Dermis blood vessel endothelial cell (primary cell): ENCODE measurements around the gene PUDP. TPM values are rescaled to one million over a fixed set of nuclear protein-coding genes. Genes with fewer than 3 reads are reported as not detected.

ENCODE experiments used
- DNase-seq: peaks from one replicate; pipeline ENCODE4 v3.0.0; 2010
- total RNA-seq: library from RNA; depleted of rRNA; stranded (reverse); fragments of >200 nt; gene quantifications from 2 replicates; pipeline ENCODE4 v1.2.3, GENCODE V29; 2014

The PUDP gene
- total RNA-seq, 1 donor from 2014 or later, result 11.4 TPM

DNA sequence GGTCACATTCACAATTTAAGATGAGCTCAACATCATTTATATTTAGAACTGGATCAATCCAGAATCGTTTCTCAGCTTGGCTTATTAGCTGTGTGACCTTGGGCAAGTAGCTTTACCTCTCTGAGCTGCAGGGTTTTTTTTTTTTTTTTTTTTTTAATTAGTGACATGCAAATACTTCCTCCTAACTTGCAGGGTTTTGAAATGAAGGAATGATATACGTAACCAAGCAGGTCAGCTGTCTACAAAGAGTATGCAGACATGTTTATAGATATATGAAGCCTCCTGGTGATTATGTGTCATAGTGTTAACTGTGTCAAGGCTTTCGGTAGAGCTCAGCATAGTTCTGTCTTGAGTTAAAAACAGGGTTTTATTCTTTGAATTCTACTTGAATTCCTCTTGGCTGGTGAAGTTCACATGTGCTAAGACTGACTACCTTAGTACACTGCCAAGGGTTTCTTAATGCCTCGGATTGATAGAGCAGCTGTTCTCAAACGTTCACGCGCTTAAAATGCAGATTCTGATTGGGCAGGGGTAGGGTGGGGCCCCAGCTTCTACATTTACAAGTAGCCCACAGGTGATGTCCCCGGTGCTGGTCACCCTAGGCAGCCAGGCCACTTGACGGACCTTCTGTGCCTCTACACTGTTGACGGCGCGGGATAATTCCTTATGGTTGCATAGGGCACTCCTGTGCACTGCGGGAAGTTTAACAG, 1.1 kb downstream of the PUDP start:
- no peak for DNase-seq

DNA sequence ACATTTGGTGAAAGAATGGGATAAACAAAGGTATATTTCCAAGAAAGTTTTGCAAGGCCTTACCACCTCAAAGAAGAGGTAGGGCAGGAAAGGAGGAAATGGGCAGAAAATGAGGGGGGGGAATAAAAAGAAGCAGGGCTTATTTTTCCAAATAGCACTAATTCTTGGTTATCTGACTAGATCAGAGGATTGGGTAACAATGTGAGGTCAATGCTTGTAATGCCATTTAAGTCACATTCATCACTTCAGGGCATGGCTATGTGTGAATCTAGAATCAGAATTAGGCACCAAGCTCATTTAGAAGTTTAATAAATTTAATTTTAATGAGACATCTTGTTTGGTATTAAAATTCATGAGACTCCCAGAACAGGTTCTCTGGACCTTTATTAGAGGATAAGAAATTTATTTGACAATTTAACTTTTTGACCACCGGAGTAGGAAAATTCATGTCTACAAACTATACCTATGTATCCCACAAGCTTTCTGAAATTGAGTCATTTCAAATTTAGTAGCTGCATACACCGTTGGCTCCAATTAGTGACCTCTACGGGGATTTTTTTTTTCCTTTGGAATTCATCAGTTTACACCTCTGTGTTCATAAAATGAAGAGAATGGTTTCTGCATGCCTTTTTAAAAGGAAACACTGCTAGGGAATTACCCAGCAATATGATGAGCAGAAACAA, 1.8 kb downstream of the PUDP start:
- DNase-seq, result no peak

DNA sequence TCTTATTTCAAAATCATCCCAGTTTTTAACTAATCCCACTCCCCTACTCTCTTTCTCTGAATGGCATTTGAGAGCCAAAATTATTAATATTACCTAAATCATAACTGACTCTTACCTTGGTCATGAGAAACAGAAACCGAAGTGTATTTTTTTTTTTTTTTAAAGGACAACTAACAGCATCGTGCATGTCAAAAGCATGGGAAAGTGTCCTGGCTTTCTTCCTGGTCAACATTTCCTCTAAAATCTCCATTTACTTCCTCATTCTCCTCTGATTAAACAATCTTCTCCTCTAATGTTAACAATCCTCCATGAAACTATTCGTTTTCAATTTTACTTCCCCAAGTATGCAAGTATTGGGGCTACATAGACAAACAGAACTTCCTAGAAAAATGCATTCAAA, 2.5 kb downstream of the PUDP start:
- DNase-seq, result no peak

- no peak for DNase-seq
Measured at GRCh38 chrX:7143941-7144525, 3.9 kb downstream of the PUDP start.

DNA sequence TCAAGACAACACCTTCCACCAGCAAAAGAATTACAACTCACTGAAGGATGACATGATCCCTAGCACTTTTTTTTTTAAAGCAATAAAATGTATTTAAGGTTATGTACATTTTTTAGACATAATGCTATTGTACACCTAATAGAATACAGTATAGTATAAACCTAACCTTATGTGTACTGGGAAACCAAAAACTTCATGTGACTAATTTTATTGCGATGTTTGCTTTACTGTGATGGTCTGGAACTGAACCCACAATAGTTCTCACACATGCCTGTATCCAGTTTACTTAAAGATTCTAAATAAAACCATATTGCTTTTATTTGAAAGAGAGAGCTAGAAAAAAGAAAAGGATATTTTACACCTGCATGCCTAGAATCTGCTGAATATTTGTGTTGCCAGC, 4.9 kb downstream of the PUDP start:
- DNase-seq, result no peak

GRCh38 chrX:7139202-7140081, 8.5 kb downstream of the PUDP start:
- peak; percentile 42 for DNase-seq

DNA sequence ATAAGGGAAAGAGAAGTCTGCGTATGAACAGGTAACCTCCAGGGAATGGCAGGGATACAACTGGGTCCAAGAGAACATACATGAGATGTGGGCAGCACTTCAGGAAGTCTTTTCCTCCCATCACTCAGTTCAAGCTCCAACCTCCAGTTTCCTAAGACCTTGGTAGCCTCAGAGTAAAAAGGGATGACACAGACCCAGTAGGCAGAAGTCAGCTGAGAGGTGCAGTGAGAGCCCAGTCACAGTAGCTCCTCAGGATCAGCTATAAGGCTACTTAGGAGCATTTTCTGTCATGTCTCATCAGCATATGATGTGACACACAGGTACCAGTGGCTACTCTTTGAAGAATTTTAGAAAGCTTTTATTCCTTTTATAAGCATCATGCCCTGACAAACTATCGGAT, 13.0 kb downstream of the PUDP start:
- no peak for DNase-seq

- peak; percentile 79 for DNase-seq
Measured at GRCh38 chrX:7133050-7133440, 14.9 kb downstream of the PUDP start.

- peak; percentile 81 for DNase-seq
Measured at GRCh38 chrX:7132335-7133049, 15.5 kb downstream of the PUDP start.

DNA sequence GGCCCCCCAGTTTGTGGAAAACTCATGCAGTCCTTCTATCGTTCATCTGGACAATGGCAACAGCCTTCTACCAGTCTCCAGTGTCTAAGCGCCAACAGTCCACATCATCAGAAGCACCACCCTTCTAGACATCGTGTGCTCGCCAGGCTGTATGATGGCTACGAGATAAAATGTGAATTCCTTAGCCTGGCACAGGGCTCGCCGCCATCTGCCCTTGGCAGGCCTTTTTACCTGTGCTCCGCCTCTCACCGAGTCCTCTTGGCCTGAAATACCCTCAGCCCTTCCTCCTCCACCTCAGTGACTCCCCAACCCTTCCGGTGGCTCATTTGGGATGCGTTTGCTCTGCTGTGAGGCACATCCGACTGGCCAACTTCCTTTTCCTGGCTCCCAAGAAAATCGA, 16.3 kb downstream of the PUDP start:
- no peak for DNase-seq

DNA sequence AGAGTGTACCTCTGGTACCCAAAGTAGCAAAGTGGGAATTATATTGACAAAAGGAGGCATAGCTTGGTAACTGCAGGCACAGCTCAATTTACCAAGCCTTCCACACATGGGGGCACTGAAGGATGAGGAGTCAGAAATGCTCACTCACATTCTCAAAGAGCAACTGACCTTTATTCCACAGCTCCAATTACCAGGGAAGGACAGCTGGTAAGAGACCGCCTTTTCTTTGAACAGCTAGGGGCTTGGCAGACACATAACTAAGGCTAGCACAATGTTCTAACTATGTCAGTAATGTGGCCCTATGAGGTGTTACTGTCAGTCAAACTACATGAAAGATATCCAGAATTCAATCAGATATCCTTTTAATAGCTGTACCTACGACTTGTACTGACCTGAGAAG, 20.9 kb downstream of the PUDP start:
- no peak for DNase-seq

DNA sequence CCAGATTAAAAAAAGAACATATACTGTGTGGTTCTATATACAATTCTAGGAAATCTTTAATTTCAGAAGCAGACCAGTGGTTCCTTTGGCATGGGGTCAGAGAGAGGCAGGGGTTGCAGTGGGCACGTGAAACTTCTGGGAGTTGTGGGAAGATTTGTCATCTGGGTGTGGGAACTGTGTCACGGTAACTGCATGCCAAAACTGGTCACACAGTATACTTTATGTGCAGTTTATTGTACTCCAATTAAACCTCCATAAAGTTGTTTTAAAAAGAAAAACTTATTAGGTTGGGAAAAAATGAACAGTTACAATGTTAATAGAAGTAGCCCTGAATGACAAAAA, 27.1 kb downstream of the PUDP start:
- no peak for DNase-seq

- DNase-seq, result peak; percentile 67
Measured at GRCh38 chrX:7119950-7120877, 27.7 kb downstream of the PUDP start.

DNA sequence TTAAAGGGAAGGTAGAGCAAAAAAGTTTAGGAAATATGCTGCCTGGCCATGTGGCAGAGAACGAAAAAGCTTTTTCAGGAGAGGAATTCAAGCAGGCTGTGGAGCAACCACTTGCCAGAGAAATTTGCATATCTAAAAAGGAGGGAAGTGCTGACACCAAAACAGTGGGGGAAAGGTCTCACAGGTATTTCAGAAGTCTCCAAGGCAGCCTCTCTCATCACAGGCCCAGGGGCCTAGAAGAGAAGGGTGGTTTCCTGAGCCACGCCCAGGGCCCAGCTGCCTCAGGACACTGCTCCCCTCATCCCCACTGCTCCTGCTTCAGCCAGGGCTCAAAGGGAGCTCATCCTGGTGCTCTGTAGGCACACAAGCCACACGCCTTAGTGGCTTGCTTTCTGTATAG, 30.4 kb downstream of the PUDP start:
- DNase-seq, result no peak

- no peak for DNase-seq
Measured at GRCh38 chrX:7116081-7116480, 31.9 kb downstream of the PUDP start.

DNA sequence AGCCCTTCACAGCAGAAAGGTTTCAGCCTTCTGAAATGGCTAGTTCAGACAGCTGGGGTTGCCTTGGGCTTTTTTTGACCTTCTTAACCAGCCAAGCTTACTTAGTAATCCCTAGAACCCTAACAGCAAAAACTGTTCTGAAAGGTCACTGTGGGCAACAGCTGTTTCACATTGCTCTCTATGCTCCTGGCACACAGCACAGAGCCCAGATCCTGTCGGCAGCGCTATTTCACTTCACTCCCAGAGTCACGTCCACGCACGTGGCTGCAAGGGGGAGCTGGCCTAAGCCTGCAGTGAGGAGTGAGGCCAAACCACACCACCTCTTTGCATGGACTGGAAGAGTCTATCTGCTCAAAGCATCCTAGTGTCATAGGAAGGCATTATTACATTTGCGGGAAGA, 32.4 kb downstream of the PUDP start:
- DNase-seq, result no peak

GRCh38 chrX:7112071-7112470, 35.9 kb downstream of the PUDP start:
- no peak for DNase-seq

GRCh38 chrX:7111518-7111917, 36.4 kb downstream of the PUDP start:
- no peak for DNase-seq

GRCh38 chrX:7110821-7111276, 37.1 kb downstream of the PUDP start:
- peak; percentile 28 for DNase-seq

DNA sequence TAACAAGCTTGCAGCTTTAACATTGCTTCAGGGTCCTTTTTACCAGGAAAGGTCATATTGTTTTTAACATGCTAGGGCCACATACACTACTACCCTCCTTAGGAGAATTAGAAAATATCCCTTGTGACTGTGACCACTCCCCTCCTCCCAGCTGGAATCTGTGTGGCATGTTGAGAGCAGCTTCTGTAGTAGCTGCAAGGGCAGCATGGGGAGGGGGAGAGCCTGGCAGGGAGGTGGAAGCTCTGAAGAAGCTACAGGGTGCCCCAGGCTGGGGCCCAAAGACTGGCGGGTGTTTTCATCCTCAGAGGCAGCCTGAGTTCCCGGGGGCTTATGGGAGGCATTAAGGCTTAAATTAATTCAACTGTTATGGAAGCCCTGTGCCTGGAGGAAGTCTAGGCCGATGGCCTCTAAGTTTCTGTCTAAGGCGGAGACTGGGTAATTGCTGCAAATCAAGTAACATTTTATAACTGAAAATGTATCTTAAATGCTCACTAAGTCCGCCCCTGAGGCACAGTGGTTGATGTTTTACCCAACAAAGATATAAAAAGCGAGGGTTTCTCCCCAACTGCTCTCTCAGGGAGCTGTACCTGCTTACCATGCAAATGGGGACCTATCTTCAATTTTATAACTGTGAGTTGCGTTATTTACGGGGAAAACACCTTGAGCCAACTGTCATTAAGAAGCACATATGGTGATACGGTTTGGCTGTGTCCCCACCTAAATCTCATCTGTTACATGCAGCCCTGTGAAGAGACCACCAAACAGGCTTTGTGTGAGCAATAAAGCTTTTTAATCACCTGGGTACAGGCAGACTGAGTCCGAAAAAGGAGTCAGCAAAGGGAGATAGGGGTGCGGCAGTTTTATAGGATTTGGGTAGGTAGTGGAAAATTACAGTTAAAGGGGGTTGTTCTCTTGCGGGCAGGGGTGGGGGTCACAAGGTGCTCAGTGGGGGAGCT, 37.8 kb downstream of the PUDP start:
- peak; percentile 10 for DNase-seq
